Measurements from ENCODE around the gene MIF4GD.
"Not testable (repeated sequence)": the region's sequence is repeated elsewhere in the genome, so short reads cannot be mapped to it uniquely, and the experiment has no call there.

The MIF4GD gene

GRCh38 chr17:75301049-75301448, 30.0 kb upstream of the MIF4GD start:
- H3K4me3 ChIP-seq (ENCODE audit: low read depth, low read length) = no peak overlapping the region
- in situ Hi-C loops (cut with HindIII; ENCODE audit: low sequenced_read_pairs) = no loop called here
- no peak for DNase-seq (ENCODE audit: low read depth)
- no peak for TF ChIP-seq CTCF (IDR thresholded peaks at IDR 0.05; ENCODE audit: low read depth, low read length, missing control alignments)

GRCh38 chr17:75300280-75300679, 29.2 kb upstream of the MIF4GD start:
- no peak for DNase-seq (ENCODE audit: low read depth)
- in situ Hi-C loops (cut with HindIII; ENCODE audit: low sequenced_read_pairs) = no loop called here
- TF ChIP-seq CTCF (IDR thresholded peaks at IDR 0.05; ENCODE audit: low read depth, low read length, missing control alignments) = no peak
- no peak overlapping the region for H3K4me3 ChIP-seq (ENCODE audit: low read depth, low read length)

GRCh38 chr17:75295201-75296158, 24.4 kb upstream of the MIF4GD start:
- no peak for TF ChIP-seq CTCF (IDR thresholded peaks at IDR 0.05; ENCODE audit: low read depth, low read length, missing control alignments)
- no peak overlapping the region for H3K4me3 ChIP-seq (ENCODE audit: low read depth, low read length)
- in situ Hi-C loops (cut with HindIII; ENCODE audit: low sequenced_read_pairs) = no loop called here
- DNase-seq (ENCODE audit: low read depth) = no peak

GRCh38 chr17:75292810-75293448, 21.9 kb upstream of the MIF4GD start:
- DNase-seq (ENCODE audit: low read depth); H3K4me3 ChIP-seq (ENCODE audit: low read depth, low read length); in situ Hi-C loops (cut with HindIII; ENCODE audit: low sequenced_read_pairs): not testable (repeated sequence)

- TF ChIP-seq CTCF (IDR thresholded peaks at IDR 0.05; ENCODE audit: low read depth, low read length, missing control alignments) = peak; percentile 23
- H3K4me3 ChIP-seq (ENCODE audit: low read depth, low read length) = peak overlapping the region; percentile 86
- no peak for DNase-seq (ENCODE audit: low read depth)
- in situ Hi-C loops (cut with HindIII; ENCODE audit: low sequenced_read_pairs) = no loop called here
These were observed 18.9 kb upstream of the MIF4GD start for GRCh38 chr17:75289832-75290337.

GRCh38 chr17:75289115-75289831, 18.2 kb upstream of the MIF4GD start, which contains the start of gene SLC25A19:
SLC25A19 (minus strand) TSS chr17:75289433; CDS start chr17:75286764, 2,669 bp downstream.
- in situ Hi-C loops (cut with HindIII; ENCODE audit: low sequenced_read_pairs) = no loop called here
- H3K4me3 ChIP-seq (ENCODE audit: low read depth, low read length) = peak within 1 kb of the TSS; percentile 86
- TF ChIP-seq CTCF (IDR thresholded peaks at IDR 0.05; ENCODE audit: low read depth, low read length, missing control alignments) = no peak
- DNase-seq (ENCODE audit: low read depth) = peak; percentile 96
